ACHN (cell line): ENCODE measurements around the gene IL25.
"Not testable (repeated sequence)": the region's sequence is repeated elsewhere in the genome, so short reads cannot be mapped to it uniquely, and the experiment has no call there.

Experiments
- DNase-seq: peaks from one replicate; pipeline ENCODE4 v3.0.0-alpha.2; 2015
- in situ Hi-C: cut with HindIII; loops from 2 replicates; pipeline ENCODE4 v1.10.0; 2017; ENCODE audit warnings: low sequenced_read_pairs, low pct_ligation_motif_present, low pct_unique_long_range_greater_than_20kb

The IL25 gene

DNA sequence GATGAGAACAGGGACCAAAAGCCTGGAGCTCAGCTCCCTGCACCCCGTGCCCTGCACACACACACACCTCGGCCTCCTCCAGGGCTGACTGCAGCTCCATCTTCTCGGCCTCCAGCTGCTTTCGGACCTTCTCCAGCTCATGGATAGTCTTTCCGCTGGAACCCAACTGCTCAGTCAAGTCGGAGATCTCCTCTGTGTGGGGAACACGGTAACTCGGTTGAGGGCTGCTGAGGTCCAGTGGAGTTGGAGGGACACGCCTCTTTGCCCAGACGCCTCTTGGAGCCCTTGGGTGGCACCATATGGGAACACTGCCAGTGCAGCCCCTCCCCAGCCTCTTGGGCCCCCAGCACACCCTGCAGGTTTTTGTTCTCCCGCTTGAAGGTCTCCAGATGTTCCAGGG lies 44.2 kb downstream of the IL25 start:
- in situ Hi-C loops, result no loop called here
- no peak for DNase-seq

DNA sequence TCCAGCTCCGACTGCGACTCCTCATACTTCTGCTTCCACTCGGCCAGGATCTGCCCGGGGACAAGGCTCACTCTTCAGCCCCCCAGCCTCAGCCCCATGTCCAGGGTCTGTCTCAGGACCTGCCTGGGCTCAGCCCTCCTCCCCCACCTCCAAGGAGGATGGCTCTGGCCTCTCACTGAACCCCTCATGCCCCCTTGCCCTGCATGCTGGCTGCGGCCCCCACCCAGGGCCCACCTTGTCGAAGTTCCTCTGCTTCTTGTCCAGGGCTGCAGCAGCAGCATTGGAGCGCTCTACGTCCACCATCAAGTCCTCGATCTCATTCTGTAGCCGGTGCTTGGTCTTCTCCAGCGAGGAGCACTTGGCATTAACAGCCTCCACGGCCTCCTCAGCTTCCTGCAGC lies 44.7 kb downstream of the IL25 start:
- in situ Hi-C loops, DNase-seq: not testable (repeated sequence)

DNA sequence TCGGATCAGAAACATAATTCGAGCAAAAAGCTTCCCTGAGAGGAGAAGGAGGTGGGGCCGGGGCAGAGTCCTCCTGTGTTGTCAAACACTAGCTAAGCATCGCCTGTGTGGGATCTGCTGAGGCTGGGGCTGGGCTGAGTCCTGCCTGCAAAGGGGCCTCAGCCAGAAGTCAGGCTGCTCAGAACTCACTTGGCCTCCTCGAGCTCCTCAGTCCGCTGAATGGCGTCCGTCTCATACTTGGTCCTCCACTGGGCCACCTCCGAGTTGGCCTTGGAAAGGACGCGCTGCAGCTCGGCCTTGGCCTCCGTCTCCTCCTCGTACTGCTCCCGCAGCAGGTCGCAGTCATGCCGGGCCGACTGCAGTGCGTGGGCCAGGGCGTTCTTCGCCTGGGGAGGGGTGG lies 45.4 kb downstream of the IL25 start:
- DNase-seq, result no peak
- in situ Hi-C loops, result no loop called here

DNA sequence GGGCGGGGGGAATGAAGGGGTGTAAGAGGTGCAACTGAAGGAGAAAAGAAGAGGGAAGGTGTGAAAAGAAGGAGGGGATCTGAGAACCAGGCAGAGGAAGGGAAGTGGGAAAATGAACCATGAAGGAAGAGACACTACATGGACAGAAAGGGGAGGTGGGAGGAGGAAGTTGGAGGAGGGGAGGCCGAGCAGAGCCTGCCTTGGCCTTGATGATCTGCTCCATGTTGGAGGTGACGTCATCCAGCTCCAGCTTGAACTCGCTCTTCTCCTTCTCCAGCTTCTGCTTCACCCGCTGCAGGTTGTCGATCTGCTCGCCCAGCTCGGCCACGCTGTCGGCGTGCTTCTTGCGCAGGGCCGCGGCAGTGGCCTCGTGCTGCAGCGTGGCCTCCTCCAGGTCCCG lies 47.0 kb downstream of the IL25 start:
- DNase-seq, in situ Hi-C loops: not testable (repeated sequence)

DNA sequence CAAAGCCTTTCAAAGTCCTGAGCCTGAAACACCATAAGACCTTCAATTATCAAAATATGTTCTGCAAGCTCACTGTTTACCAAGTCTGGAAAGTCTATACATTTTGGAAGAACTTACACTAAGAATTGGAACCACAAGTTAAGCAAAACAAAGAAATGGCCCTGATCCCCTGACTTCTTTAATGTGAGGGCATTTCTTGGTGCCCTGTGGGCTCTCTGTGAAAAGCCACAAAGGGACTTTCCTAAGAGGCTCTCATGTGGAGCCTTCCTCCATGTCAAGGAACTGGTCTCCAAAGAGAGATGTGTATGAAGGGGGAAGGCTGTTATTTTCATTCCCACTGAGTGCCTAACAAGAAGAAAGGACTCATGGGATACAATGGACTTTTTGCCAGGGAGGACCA lies 49.0 kb downstream of the IL25 start:
- in situ Hi-C loops, result no loop called here
- no peak for DNase-seq

DNA sequence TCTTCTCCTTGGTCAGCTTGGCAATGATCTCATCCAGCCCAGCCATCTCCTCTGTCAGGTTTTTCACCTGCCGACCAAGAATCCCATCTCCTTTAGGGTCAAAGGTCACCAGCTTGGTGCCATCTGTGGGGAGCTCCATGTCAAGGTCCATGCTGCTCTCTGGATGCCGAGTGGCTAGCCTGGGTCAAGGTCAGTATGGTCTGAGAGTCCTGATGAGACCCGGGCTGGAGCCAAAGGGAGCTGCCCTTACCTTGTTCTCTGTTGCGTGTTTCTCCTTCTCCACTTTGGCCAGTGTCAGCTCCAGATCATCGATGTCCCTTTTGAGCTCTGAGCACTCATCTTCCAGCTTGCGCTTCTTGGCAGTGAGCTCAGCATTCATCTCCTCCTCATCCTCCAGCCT lies 51.0 kb downstream of the IL25 start:
- in situ Hi-C loops, result no loop called here
- no peak for DNase-seq

DNA sequence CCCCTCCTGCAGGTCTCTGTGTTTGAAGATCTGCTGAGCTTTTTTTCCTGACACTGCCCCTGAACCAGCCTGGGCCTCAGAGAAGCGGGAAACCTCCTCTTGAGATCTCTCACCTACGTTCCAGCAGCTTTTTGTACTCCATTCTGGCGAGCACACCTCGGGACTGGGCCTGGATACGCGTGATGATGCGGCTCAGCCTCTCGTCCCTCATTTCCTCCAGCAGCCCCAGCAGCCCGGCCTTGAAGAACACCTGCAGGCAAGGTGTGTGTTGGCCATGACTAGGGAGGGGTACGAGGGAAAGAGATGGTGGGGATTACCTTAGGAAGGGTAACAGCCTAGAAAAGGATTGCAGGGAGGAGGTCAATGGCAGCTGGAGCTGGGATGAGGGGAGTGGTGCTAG lies 52.6 kb downstream of the IL25 start:
- in situ Hi-C loops, result no loop called here

DNA sequence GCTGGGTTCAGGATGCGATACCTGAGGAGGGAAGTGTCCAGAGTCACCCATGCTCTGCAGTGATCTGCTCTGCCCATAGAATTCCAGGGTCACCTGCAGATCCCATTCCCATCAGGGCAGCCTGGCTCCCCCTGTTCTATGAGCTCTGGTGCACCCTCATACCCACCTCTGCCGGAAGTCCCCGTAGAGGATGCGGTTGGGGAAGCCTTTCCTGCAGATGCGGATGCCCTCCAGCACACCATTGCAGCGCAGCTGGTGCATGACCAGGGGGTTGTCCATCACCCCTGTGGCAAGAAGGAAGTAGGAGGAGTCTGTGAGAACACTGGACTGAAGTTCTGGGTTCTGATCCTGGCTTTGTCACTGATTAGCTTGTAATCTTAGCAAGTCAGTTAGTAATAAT lies 53.2 kb downstream of the IL25 start:
- DNase-seq, in situ Hi-C loops: not testable (repeated sequence)

More for the DNA sequence above, 52.6 kb downstream of the IL25 start:
- no peak for DNase-seq
